A673 (cell line): Measurements from ENCODE around the gene MAT1A. TPM values are rescaled to one million over a fixed set of nuclear protein-coding genes. Genes with fewer than 3 reads are reported as not detected.

ENCODE experiments used
- BruUV-seq: library from RNA; stranded (reverse); fragments of 400-500 nt; replicated peaks from 2 replicates; lab custom pipeline; 2021; lab: Mats Ljungman, UMichigan
- CTCF ChIA-PET: fragments of 300-600 bp; sonication (Branson Sonifier 250); formaldehyde crosslinking; loops from one replicate; lab custom pipeline; 2022; ENCODE audit warnings: antibody characterized with exemption; lab: Charles Lee
- POLR2A ChIA-PET: fragments of 300-600 bp; sonication (Branson Sonifier 250); formaldehyde crosslinking; loops from one replicate; lab custom pipeline; 2022; ENCODE audit warnings: antibody characterized with exemption; ENCODE audit not compliant: low non-redundant PET; lab: Charles Lee
- DNase-seq: peaks from one replicate; pipeline ENCODE4 v3.0.0-alpha.2; 2015; ENCODE audit warnings: low spot score
- H3K27ac ChIP-seq: fragments of 200-600 bp; sonication (generic); 2 replicates; pipeline ENCODE4 v1.5.1; 2016; ENCODE audit warnings: mixed run types, low read depth, mild to moderate bottlenecking, mixed read lengths, antibody characterized with exemption, low read length; ENCODE audit not compliant: poor library complexity, severe bottlenecking
- H3K27me3 ChIP-seq: fragments of 200-600 bp; sonication (generic); replicated peaks from 2 replicates; pipeline ENCODE4 v1.6.1; 2017; ENCODE audit warnings: mixed run types, low read depth, mild to moderate bottlenecking, mixed read lengths, antibody characterized with exemption, low read length; ENCODE audit not compliant: insufficient read depth, poor library complexity
- H3K36me3 ChIP-seq: fragments of 200-600 bp; sonication (generic); 2 replicates; pipeline ENCODE4 v1.6.1; 2016; ENCODE audit warnings: mixed run types, mild to moderate bottlenecking, mixed read lengths, antibody characterized with exemption, low read length; ENCODE audit not compliant: insufficient read depth, poor library complexity, severe bottlenecking
- H3K4me1 ChIP-seq: fragments of 200-600 bp; sonication (generic); 2 replicates; pipeline ENCODE4 v1.6.1; 2017; ENCODE audit warnings: mixed run types, mild to moderate bottlenecking, mixed read lengths, antibody characterized with exemption, low read length; ENCODE audit not compliant: insufficient read depth, poor library complexity, severe bottlenecking
- H3K4me3 ChIP-seq: fragments of 200-600 bp; sonication (generic); 2 replicates; pipeline ENCODE4 v1.5.1; 2016; ENCODE audit warnings: low read depth, mixed run types, mild to moderate bottlenecking, mixed read lengths, low read length; ENCODE audit not compliant: poor library complexity, severe bottlenecking
- H3K9me3 ChIP-seq: fragments of 200-600 bp; sonication (generic); 2 replicates; pipeline ENCODE4 v1.6.1; 2016; ENCODE audit warnings: mixed run types, low read depth, mild to moderate bottlenecking, mixed read lengths, antibody characterized with exemption, low read length; ENCODE audit not compliant: poor library complexity, severe bottlenecking
- EZH2 ChIP-seq: fragments of 200-600 bp; sonication (generic); IDR thresholded peaks from 2 replicates; pipeline ENCODE4 v1.6.1; 2017; ENCODE audit warnings: borderline replicate concordance, low read depth, mild to moderate bottlenecking, mixed read lengths, antibody characterized with exemption, low read length; ENCODE audit not compliant: poor library complexity, severe bottlenecking
- intact Hi-C: fragments of 100-400 bp; cut with micrococcal nuclease; formaldehyde crosslinking; loops from one replicate; pipeline ENCODE4 v1.10.0; 2022; ENCODE audit not compliant: unreplicated experiment
- total RNA-seq: library from RNA; stranded (reverse); gene quantifications from 2 replicates; pipeline ENCODE4 v1.2.3, GENCODE V29; 2021
- TF ChIP-seq, protein P1 (sequence below): fragments of 300-800, 200-600 bp; sonication (generic); conservative IDR thresholded peaks from 2 replicates; pipeline ENCODE4 v1.5.1; 2017; ENCODE audit warnings: low read depth, mild to moderate bottlenecking, antibody characterized with exemption, low read length, moderate library complexity, mixed read lengths

Gene MAT1A
- total RNA-seq, 1 experiment from 2014 or later, result not detected

GRCh38 chr10:80277016-80277415 is 12.4 kb downstream of the MAT1A start:
- H3K4me3 ChIP-seq, result no peak overlapping the region
- DNase-seq, result no peak
- no peaks in the 10 kb centered on the region for H3K27me3 ChIP-seq
- no peaks in the 10 kb centered on the region for H3K9me3 ChIP-seq
- H3K27ac ChIP-seq, result no peak overlapping the region
- intact Hi-C loops, result no loop called here
- ChIA-PET CTCF (no interaction called here), POLR2A (no interaction called here)
- TF ChIP-seq, protein P1, sequence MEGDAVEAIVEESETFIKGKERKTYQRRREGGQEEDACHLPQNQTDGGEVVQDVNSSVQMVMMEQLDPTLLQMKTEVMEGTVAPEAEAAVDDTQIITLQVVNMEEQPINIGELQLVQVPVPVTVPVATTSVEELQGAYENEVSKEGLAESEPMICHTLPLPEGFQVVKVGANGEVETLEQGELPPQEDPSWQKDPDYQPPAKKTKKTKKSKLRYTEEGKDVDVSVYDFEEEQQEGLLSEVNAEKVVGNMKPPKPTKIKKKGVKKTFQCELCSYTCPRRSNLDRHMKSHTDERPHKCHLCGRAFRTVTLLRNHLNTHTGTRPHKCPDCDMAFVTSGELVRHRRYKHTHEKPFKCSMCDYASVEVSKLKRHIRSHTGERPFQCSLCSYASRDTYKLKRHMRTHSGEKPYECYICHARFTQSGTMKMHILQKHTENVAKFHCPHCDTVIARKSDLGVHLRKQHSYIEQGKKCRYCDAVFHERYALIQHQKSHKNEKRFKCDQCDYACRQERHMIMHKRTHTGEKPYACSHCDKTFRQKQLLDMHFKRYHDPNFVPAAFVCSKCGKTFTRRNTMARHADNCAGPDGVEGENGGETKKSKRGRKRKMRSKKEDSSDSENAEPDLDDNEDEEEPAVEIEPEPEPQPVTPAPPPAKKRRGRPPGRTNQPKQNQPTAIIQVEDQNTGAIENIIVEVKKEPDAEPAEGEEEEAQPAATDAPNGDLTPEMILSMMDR, result no peak
- TF ChIP-seq EZH2, result no peak
- H3K36me3 ChIP-seq, result no peaks in the 10 kb centered on the region
- BruUV-seq, result no TSS peak
- no peaks in the 10 kb centered on the region for H3K4me1 ChIP-seq

- no peak overlapping the region for H3K4me3 ChIP-seq
- ChIA-PET POLR2A (no interaction called here), CTCF (no interaction called here)
- H3K27ac ChIP-seq, result no peak overlapping the region
- TF ChIP-seq, protein P1, result no peak
- TF ChIP-seq EZH2, result no peak
- intact Hi-C loops, result no loop called here
- H3K4me1 ChIP-seq, result no peaks in the 10 kb centered on the region
- no peaks in the 10 kb centered on the region for H3K36me3 ChIP-seq
- H3K9me3 ChIP-seq, result no peaks in the 10 kb centered on the region
- no TSS peak for BruUV-seq
- no peaks in the 10 kb centered on the region for H3K27me3 ChIP-seq
- DNase-seq, result no peak
Measured at GRCh38 chr10:80276335-80276734, 13.1 kb downstream of the MAT1A start.

DNA sequence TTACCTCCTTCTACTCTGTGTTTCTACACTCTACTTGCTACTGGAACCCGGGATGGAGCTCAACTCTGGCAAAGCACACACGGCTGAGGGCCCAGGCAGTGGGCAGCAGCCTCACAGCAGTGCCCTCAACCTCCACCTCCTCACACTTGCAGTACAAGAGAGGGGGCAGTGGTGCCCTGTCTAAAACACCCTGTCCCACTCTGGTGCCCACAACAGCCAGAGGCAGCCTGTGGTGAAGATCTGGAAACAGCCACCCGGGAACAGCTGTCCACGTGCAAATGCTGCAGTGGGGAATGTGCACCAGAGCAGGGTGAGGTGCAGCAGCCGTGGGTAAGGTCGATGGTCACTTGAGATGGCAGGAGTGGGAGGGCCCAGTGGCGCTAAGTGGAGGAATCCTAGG is 13.7 kb downstream of the MAT1A start:
- no TSS peak for BruUV-seq
- intact Hi-C loops, result no loop called here
- TF ChIP-seq, protein P1, result no peak
- no peak for TF ChIP-seq EZH2
- no peak for DNase-seq
- ChIA-PET CTCF (no interaction called here), POLR2A (no interaction called here)
- H3K27ac ChIP-seq, result no peak overlapping the region
- no peaks in the 10 kb centered on the region for H3K36me3 ChIP-seq
- H3K4me3 ChIP-seq, result no peak overlapping the region
- no peaks in the 10 kb centered on the region for H3K4me1 ChIP-seq
- no peaks in the 10 kb centered on the region for H3K27me3 ChIP-seq
- no peaks in the 10 kb centered on the region for H3K9me3 ChIP-seq
